Heart left ventricle (tissue), 16 donors: ENCODE measurements around the gene CUL4A. TPM values are rescaled to one million over a fixed set of nuclear protein-coding genes. Genes with fewer than 3 reads are reported as not detected.

ENCODE experiments used
- ATAC-seq, 4 donors: fragments of 200-7000 bp; cut with Tn5 transposase; one replicate each; pipeline ENCODE4 v1.9.1; 2020 to 2022; ENCODE audit warnings: moderate library complexity in 4 of 4, mild to moderate bottlenecking in 3 of 4, moderate number of reproducible peaks in 1 of 4
- DNase-seq, 5 donors: peaks; one replicate each; pipeline ENCODE4 v3.0.0-alpha.2; 2020
- H3K27ac ChIP-seq, 12 donors: fragments of 200-600 bp; sonication (generic) in 4 of 12; one replicate each; pipeline versions ENCODE4 v1.5.0 to v1.8.0; 2016 to 2022; ENCODE audit warnings: mild to moderate bottlenecking in 2 of 12
- H3K27me3 ChIP-seq, 9 donors: fragments of 200-600 bp; sonication (generic) in 2 of 9; one replicate each; pipeline versions ENCODE4 v1.5.1 to v1.8.0; 2016 to 2022; ENCODE audit warnings: mild to moderate bottlenecking in 3 of 9
- H3K36me3 ChIP-seq, 9 donors: fragments of 200-600 bp; sonication (generic) in 2 of 9; one replicate each; pipeline versions ENCODE4 v1.5.0 to v1.8.0; 2018 to 2022; ENCODE audit warnings: mild to moderate bottlenecking in 2 of 9
- H3K4me1 ChIP-seq, 12 donors: fragments of 200-600 bp; sonication (generic) in 4 of 12; one replicate each; pipeline versions ENCODE4 v1.5.0 to v1.8.0; 2016 to 2022; ENCODE audit warnings: mild to moderate bottlenecking in 3 of 12
- H3K4me3 ChIP-seq, 12 donors: fragments of 200-600 bp; sonication (generic) in 4 of 12; one replicate each; pipeline versions ENCODE4 v1.5.0 to v1.8.0; 2017 to 2022; ENCODE audit warnings: mild to moderate bottlenecking in 9 of 12, moderate library complexity in 4 of 12
- H3K9me3 ChIP-seq, 12 donors: fragments of 200-600 bp; sonication (generic) in 4 of 12; one replicate each; pipeline versions ENCODE4 v1.5.0 to v1.8.0; 2016 to 2022; ENCODE audit warnings: mild to moderate bottlenecking in 1 of 12
- POLR2A ChIP-seq, 2 donors: fragments of 450-650 bp; IDR thresholded peaks; one replicate each; pipeline ENCODE4 v1.6.1; 2017; ENCODE audit warnings: antibody characterized with exemption in 2 of 2, mild to moderate bottlenecking in 2 of 2, moderate library complexity in 2 of 2
- WGBS, 4 donors: extraction: QIAGEN DNeasy Blood & Tissue Kit in 2 of 4; methylation state at CpG; one replicate each; pipeline versions ENCODE4 v1.1.5 to v1.1.7; 2013 to 2018; 5-methylcytosine and 5-hydroxymethylcytosine counted together
- intact Hi-C, 10 donors: fragments of 100-400 bp; cut with DNase I; formaldehyde crosslinking; loops; one replicate each; pipeline versions ENCODE4 v1.11.1 to v1.14.2; 2022
- polyA plus RNA-seq, 2 donors: library from polyadenylated mRNA; stranded (reverse); fragments of 200-250 nt; gene quantifications; one replicate each; pipeline ENCODE4 v1.2.3, GENCODE V29; 2013
- total RNA-seq, 9 donors: library from RNA; depleted of rRNA in 2 of 9; stranded (reverse); fragments of >200 nt in 2 of 9; fragmentation: NEBNext Ultra II Directional in 3 of 9; extraction: Animal tissue kit (Norgen Biotek cat#: 25700) in 3 of 9; gene quantifications; one replicate each; pipeline versions ENCODE4 v1.1.0 to v1.2.4, GENCODE V29; 2016 to 2023
- TF ChIP-seq, protein P1 (sequence below), 12 donors: fragments of 200-600 bp; sonication (generic) in 4 of 12; IDR thresholded peaks; one replicate each; pipeline versions ENCODE4 v1.5.0 to v1.8.0; 2018 to 2022; ENCODE audit warnings: antibody characterized with exemption in 12 of 12, mild to moderate bottlenecking in 5 of 12
- donor health status: ischemic (EF 13 %, LVEDD 7.1; RV severe dilation, severe dysfunction).
- donor health status: healthy with polysubstance abuse.
- donor health status: DM: no; HTN: yes; CAD: no.
- donor health status: DM: no; HTN: no; CAD: no.
- donor health status: ischemic (EF 25% LVEDD 6.9; RV normal size, moderate dysfunction).
- donor health status: ischemic (EF 25% LVEDD 5.7; RV mildly dilated, moderate dysfunction).
- donor health status: healthy.
- donor health status: DM: yes; HTN: yes; CAD: no.
- donor health status: ischemic (EF 35%, LVEDD 5.7; RV mildly dilated, moderate dysfunction).
- donor health status: nonischemic (EF 11% LVEDD 7.7; RV severe dilation, severe dysfunction).
- donor health status: DM: yes; HTN: yes; CAD: no.
- donor health status: PGD.
- donor health status: ischemic (EF 29% LVEDD 5.4; RV normal size, mild dysfunction).
- donor health status: nonischemic (EF 23%, LVEDD 6.1; RV moderate dilation, normal function).

CUL4A gene
- total and polyA plus RNA-seq, 11 donors = 29.7 to 121 (median 109) TPM

DNA sequence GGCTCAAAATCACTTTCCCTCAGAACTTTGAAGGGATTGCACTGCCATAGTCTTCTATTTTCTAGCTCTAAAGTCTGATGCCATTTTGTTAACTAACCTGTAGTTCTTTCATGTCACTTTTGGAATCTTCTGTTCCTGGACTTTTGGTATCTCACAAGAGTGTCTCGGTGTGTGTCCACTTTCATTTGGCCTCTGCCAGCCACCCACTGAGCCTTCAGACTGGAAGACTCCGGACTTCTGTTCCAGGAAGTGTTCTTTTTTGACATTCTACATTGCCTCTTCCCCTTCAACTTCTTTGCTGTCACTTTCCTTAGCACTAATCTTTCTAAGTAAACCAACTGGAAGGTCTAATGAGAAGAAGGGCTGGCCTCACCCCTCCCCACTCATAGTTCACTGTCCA is 62.6 kb downstream of the CUL4A start:
- Histone ChIP-seq H3K36me3 (peaks cover 0 to 22% (median 7%) of the 10 kb centered on the region in 9 donors), H3K27me3 (no peaks in the 10 kb centered on the region), H3K9me3 (no peaks in the 10 kb centered on the region), H3K27ac (peak overlapping the region in 1 of 12 donors; percentile 87), H3K4me3 (no peak overlapping the region), H3K4me1 (peaks cover 0 to 35% (median 0%) of the 10 kb centered on the region in 12 donors)
- DNase-seq (no peak), ATAC-seq (no peak)
- TF ChIP-seq, protein P1, sequence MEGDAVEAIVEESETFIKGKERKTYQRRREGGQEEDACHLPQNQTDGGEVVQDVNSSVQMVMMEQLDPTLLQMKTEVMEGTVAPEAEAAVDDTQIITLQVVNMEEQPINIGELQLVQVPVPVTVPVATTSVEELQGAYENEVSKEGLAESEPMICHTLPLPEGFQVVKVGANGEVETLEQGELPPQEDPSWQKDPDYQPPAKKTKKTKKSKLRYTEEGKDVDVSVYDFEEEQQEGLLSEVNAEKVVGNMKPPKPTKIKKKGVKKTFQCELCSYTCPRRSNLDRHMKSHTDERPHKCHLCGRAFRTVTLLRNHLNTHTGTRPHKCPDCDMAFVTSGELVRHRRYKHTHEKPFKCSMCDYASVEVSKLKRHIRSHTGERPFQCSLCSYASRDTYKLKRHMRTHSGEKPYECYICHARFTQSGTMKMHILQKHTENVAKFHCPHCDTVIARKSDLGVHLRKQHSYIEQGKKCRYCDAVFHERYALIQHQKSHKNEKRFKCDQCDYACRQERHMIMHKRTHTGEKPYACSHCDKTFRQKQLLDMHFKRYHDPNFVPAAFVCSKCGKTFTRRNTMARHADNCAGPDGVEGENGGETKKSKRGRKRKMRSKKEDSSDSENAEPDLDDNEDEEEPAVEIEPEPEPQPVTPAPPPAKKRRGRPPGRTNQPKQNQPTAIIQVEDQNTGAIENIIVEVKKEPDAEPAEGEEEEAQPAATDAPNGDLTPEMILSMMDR (IDR thresholded peaks at IDR 0.05) = no peak
- TF ChIP-seq POLR2A (IDR thresholded peaks at IDR 0.05) = no peak
- intact Hi-C loops = loop anchor here in 4 of 10 donors (5.0 to 10.0 kb wide), 3 partner anchors 120 to 290 kb away; no protein-coding TSS in a partner anchor
- WGBS, 4 donors = 87 to 94% (median 90%) methylated on average over 2 of the region's 2 CpGs

DNA sequence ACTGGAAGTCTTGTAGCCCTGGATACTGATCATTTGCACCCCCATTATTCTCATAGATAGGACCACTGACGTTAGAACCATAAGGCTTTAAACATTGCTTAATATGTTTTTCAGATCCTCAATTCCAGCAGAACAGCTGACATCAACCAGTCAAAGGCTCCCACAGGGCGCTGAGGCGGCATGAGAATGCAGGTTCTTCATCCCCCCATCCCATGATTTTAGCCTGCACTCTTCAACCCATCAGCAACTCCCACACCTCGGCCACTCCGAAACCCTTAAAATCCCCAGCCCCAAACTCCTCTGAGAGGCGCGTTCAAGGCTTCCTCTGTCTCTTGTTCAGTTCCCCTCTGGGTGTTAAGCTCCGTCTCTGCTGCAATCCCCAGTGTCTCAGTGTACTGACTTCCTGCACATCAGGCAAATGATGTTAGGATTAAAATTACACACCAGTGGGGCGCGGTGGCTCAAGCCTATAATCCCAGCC is 63.3 kb downstream of the CUL4A start:
- Histone ChIP-seq H3K27me3 (no peaks in the 10 kb centered on the region), H3K27ac (peak overlapping the region in 1 of 12 donors; percentile 87), H3K9me3 (no peaks in the 10 kb centered on the region), H3K4me1 (peaks cover 0 to 35% (median 0%) of the 10 kb centered on the region in 12 donors), H3K36me3 (peaks cover 0 to 22% (median 7%) of the 10 kb centered on the region in 9 donors), H3K4me3 (no peak overlapping the region)
- intact Hi-C loops = loop anchor here in 4 of 10 donors (5.0 to 10.0 kb wide), 3 partner anchors 120 to 290 kb away; no protein-coding TSS in a partner anchor
- ATAC-seq (peak in 3 of 4 donors; percentile 26 to 41 (median 38)), DNase-seq (no peak)
- TF ChIP-seq, protein P1 (IDR thresholded peaks at IDR 0.05) = no peak
- no peak for TF ChIP-seq POLR2A (IDR thresholded peaks at IDR 0.05)
- 87 to 94% (median 88%) methylated on average over 10 of the region's 10 CpGs for WGBS, 4 donors

DNA sequence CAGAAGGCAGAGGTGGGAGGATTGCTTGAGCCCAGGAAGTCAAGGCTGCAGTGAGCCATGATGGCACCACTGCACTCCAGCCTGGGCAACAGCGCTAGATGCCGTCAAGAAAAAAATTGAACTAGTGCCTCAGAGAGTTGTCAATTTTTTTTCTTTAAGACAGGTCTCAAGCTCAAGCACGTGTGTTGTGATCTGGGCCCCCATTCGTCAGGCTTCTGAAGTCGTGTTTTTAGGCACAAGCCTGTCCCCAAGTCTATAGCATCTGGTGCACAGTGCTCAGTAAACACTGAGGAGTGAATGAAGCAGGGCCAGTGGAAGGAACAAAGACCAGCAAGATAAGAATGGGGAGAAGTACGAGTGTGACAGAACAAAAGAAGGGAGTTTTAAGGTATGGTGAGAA is 63.9 kb downstream of the CUL4A start:
- intact Hi-C loops = loop anchor here in 4 of 10 donors (5.0 to 10.0 kb wide), 3 partner anchors 119 to 289 kb away; no protein-coding TSS in a partner anchor
- Histone ChIP-seq H3K36me3 (peaks cover 0 to 22% (median 7%) of the 10 kb centered on the region in 9 donors), H3K4me1 (peaks cover 0 to 35% (median 0%) of the 10 kb centered on the region in 12 donors), H3K27ac (peak overlapping the region in 1 of 12 donors; percentile 87), H3K9me3 (no peaks in the 10 kb centered on the region), H3K27me3 (no peaks in the 10 kb centered on the region), H3K4me3 (no peak overlapping the region)
- DNase-seq = no peak
- no peak for ATAC-seq
- TF ChIP-seq, protein P1 (IDR thresholded peaks at IDR 0.05) = no peak
- TF ChIP-seq POLR2A (IDR thresholded peaks at IDR 0.05) = no peak
- WGBS, 4 donors = 82 to 91% (median 85%) methylated on average over 6 of the region's 6 CpGs

DNA sequence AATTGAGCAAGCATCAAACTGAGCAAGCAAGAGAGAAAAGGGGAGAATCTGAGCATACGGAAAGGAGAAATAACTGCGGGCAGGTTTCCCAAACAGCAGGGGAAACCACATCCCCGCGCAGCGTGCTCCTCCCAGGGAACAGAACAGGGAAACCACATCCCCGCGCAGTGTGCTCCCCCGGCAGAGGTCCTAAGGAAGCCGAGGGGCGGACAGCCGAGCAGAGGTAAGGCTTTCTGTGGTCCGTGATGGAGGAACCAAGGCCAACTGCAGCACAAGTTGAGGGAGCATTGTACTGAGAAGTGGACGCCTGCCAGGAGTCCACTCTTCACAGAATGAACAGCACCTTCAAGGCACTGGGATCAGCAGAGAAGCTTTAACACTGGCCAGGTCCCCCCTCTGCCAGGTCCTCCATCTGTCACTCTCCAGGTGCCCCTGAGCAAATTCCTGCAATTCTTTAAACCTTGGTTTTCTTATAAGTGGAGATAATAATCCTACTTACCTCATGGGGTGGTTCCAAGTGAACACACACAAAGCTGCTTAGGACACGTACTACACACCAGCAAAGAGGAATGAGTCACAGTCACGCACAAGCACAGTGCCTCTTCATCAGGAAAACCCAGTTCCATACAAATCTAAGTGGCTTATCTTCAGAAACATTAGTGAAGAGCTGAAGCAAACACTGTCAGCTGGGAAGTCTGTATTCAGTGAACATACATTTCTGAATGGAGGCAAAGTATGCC is 64.6 kb downstream of the CUL4A start:
- Histone ChIP-seq H3K27ac (peak overlapping the region in 1 of 12 donors; percentile 87), H3K4me1 (peaks cover 0 to 35% (median 0%) of the 10 kb centered on the region in 12 donors), H3K27me3 (no peaks in the 10 kb centered on the region), H3K36me3 (peaks cover 0 to 20% (median 3%) of the 10 kb centered on the region in 9 donors), H3K9me3 (no peaks in the 10 kb centered on the region), H3K4me3 (no peak overlapping the region)
- WGBS, 4 donors = 80 to 90% (median 87%) methylated on average over 12 to 15 of the region's 15 CpGs
- TF ChIP-seq, protein P1 (IDR thresholded peaks at IDR 0.05) = no peak
- no peak for TF ChIP-seq POLR2A (IDR thresholded peaks at IDR 0.05)
- intact Hi-C loops = loop anchor here in 5 of 10 donors (2.0 to 10.0 kb wide), 4 partner anchors 118 to 288 kb away; no protein-coding TSS in a partner anchor
- no peak for DNase-seq
- peak in 3 of 4 donors; percentile 33 to 41 (median 37) for ATAC-seq
